Mammary epithelial cell (primary cell): ENCODE results near the gene FGF14.

Source experiments
- EZH2 ChIP-seq: IDR thresholded peaks from 2 replicates; pipeline ENCODE4 v1.6.1; 2012; ENCODE audit warnings: low read length, inconsistent platforms, borderline replicate concordance
- TF ChIP-seq, protein P1 (sequence below), 2 donors: IDR thresholded peaks in 1 of 2; conservative IDR thresholded peaks in 1 of 2; 2 replicates each; pipeline ENCODE4 v1.5.1; 2011 to 2012; ENCODE audit warnings: inconsistent platforms in 2 of 2, low read length in 2 of 2, mild to moderate bottlenecking in 2 of 2, control low read depth in 1 of 2, low read depth in 1 of 2; ENCODE audit not compliant: insufficient read depth in 1 of 2; ENCODE audit errors: extremely low read depth in 1 of 2

DNA sequence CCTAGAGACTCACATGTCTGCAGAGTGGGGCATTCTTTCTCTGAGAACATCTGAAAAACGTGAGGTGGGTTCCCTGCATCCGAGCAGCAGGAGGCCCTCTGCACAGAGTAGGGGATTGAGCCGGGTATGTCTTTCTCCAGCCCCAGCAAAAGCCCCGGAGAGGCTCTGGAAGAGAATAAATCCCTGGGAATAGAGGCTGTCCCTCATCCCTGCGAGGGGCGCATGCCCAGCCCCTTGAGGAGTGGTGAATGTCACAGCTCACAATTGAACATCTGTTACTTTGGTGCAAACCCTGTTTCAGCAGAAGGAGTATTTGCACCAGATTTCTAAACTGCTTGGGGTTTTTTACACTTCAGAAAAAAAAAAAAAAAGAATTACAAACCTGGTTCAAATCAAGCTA is 164.6 kb downstream of the FGF14 start:
- TF ChIP-seq, protein P1, sequence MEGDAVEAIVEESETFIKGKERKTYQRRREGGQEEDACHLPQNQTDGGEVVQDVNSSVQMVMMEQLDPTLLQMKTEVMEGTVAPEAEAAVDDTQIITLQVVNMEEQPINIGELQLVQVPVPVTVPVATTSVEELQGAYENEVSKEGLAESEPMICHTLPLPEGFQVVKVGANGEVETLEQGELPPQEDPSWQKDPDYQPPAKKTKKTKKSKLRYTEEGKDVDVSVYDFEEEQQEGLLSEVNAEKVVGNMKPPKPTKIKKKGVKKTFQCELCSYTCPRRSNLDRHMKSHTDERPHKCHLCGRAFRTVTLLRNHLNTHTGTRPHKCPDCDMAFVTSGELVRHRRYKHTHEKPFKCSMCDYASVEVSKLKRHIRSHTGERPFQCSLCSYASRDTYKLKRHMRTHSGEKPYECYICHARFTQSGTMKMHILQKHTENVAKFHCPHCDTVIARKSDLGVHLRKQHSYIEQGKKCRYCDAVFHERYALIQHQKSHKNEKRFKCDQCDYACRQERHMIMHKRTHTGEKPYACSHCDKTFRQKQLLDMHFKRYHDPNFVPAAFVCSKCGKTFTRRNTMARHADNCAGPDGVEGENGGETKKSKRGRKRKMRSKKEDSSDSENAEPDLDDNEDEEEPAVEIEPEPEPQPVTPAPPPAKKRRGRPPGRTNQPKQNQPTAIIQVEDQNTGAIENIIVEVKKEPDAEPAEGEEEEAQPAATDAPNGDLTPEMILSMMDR (conservative IDR thresholded peaks at IDR 0.05 in 1 of 2, IDR thresholded peaks at IDR 0.05 in 1 of 2; ENCODE audit: extremely low read depth in 1 of 2, insufficient read depth in 1 of 2, low read depth in 1 of 2, low read length in 2 of 2), result no peak
- no peak for TF ChIP-seq EZH2
